ENCODE measurements around the gene NRL.

Gene NRL

DNA sequence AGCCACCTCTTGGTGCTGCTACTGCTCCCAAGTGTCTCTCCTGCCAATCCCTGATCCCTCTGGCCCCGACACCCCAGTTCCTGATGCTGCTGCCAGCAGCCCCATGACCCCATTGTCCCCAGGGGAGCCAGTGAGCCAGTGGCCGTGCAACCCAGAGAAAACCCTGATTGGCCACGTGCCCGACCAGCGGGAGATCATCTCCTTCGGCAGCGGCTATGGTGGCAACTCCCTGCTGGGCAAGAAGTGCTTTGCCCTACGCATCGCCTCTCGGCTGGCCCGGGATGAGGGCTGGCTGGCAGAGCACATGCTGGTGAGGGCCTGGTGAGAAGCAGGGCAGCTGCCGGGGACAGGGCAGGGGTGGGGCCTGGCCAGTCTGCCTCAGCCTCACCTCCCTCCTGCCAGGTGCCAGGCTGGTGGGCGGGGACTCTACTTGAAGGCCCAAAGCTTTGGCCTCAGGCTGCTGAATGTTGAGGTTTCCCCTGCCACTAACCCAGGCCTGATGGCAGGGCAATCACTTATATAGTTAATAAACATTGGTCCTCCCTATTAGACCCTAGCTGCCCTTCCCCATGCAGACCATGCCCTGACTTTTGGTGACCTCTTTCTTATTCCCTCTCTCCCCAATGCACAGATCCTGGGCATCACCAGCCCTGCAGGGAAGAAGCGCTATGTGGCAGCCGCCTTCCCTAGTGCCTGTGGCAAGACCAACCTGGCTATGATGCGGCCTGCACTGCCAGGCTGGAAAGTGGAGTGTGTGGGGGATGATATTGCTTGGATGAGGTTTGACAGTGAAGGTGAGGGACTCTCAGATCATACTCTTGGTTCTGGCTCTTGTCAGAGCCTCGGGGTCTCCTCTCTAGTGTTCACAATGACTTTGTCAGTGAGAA lies 15.6 kb downstream of the NRL start:
- peak; percentile 69 for DNase-seq

DNA sequence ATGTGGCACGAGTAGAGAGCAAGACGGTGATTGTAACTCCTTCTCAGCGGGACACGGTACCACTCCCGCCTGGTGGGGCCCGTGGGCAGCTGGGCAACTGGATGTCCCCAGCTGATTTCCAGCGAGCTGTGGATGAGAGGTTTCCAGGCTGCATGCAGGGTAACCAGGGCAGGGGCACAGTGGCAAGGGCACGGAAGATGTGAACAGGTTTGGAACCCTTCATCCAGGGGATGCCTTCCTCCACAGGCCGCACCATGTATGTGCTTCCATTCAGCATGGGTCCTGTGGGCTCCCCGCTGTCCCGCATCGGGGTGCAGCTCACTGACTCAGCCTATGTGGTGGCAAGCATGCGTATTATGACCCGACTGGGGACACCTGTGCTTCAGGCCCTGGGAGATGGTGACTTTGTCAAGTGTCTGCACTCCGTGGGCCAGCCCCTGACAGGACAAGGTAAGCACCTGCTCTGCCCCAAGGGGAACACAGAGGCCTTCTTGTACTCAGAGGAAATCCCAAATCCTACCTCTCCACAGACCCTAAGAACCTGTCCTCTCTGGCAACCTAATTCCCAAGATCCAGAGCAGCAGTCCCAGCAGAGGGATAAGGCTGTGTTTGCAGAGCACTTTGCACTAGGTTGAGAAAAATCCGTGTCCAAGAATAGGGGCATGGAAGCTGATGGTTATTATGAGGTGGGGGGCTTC lies 16.4 kb downstream of the NRL start:
- no peak for DNase-seq

GRCh38 chr14:24096545-24097181 lies 18.1 kb downstream of the NRL start:
- DNase-seq, result no peak

GRCh38 chr14:24095271-24096068 lies 19.3 kb downstream of the NRL start:
- DNase-seq, result no peak

GRCh38 chr14:24094841-24095270 lies 19.9 kb downstream of the NRL start:
- DNase-seq, result peak; percentile 48

DNA sequence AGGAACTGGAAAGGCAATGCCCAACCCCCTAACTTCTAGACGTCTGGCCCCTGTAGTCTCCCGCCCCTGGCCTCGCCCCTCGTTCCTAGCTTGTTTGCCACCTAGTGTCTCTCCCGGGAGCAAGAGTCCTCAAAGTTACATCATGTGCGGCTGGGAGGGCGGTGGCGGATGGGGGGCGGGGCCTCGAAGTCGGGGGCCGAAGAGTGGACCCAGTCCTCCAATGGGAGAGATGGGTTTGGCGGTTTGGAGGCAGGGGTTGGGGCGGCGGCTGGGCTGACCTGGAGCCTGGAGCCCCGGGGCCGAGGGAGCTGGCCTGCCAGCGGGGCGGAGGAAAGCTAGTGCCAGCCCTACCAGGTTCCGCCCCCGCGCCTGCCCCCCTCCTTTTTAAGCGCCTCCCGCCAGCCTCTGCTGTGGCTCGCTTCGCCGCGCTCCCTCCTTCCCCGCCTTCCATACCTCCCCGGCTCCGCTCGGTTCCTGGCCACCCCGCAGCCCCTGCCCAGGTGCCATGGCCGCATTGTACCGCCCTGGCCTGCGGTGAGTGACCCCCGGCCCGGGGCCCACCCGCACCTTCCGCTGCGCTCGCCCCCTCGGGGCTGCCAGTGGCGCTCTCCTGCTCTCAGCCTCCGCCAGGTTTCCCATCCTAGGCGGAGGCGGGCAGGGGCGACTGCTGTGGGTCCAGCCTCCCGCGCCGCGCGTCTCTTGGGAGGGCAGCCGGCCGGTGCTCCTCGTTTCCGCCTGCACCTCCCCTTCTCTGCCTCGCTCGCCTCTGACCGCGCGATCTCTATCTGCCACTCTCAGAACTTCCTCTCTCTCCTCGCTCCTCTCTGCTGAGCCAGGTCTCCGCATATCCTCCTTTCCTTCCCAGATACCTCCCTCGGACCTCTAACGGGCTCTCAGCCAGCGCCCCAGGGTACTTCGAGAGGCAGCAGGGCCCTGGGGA lies 20.6 kb downstream of the NRL start, which contains the start of gene PCK2:
Gene PCK2 (plus strand): TSS at position 411 of the 940 bp plus-strand sequence. CDS start 95 bp downstream, at position 506.
- DNase-seq, result peak; percentile 82

GRCh38 chr14:24093207-24093900 lies 21.4 kb downstream of the NRL start:
- no peak for DNase-seq

DNA sequence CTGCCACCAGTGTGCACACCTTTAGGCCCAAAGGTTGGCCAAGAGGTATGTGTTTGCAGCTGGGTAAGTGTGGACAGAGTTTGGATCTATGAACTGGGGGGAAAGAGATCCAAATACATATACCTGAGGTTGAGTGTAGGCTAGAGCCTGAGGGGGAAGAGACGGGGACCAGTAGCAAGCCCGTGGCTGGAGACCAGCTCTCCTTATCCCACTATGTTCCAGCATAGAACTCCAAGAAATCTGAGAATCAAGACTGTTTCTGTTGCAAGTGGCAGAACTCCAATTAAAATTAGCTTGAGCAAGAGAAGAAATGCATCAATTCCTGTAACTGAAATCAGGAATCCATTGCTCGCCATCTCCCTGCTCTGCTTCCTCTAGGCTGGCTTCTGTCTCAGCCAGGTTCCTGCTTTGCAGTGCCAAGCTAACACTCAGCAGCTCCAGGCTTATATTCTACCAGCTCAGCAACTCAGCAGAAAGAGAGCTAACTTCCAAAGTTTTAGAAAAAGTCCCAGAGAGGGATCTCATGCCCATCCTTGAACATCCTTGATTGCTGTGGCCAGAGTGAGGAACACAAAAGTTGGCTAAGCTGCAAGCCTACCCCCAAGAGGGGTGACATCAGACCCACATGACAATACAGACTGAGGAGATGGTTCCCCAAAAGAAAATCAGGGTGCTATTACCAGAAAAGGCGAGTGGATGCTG lies 22.1 kb downstream of the NRL start:
- no peak for DNase-seq

DNA sequence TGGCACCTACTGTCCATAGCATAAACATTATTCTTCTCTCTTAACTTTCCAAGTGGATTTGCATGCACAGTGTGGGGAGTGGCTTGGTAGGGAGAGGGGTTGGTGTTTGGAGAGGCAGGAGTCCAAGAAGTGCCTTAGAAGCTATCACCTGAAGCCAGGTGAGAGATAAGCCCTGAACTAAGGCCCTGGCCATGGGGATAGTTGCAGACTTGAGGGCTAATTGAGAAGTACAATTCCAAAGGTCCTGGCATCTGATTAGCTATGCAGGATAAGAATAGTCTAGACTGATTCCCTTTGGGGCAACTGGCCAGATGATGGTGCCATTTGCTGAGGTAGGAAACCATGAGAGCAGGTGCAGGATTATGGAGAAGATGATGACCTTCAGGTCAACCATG lies 22.6 kb downstream of the NRL start:
- no peak for DNase-seq

- DNase-seq, result no peak
Observed at GRCh38 chr14:24089890-24090289, 24.9 kb downstream of the NRL start.

- no peak for DNase-seq
Observed at GRCh38 chr14:24088095-24088494, 26.7 kb downstream of the NRL start.

GRCh38 chr14:24087004-24087403 lies 27.7 kb downstream of the NRL start:
- no peak for DNase-seq

DNA sequence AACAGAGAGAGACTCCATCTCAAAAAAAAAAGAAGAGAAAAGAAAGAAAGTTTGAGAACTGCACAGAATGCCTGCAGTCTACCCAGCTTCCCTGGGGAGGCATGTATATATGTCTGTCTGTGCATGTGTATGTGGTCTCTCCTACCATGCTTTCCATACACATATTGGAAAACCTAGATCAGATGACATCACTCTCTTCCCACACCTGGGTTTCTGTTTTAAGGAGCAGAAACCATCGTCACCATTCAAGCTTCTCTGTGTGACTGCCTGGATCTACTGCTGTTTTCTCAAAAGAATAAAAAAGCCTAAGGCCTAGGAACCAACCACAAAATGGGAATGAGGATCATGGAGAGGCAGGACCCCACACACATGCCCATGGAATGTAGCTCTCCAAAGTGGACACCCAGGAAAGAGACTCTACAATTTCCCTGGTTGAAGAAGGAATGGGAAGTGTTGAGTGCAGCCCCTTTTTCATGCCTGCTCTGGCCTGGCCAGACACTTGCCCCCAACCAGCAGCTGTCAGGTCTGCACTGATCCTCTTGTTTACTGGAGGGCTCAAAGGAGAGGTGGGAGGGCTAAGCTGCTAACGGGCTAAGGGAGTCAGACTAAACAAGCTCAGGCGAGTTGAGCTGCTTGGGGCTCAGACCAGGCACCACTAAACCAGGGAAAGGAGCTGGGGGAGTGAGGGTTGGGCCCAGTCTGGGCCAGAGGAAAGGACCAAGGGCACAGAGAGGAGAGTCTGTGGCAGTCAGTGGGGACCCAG lies 28.4 kb downstream of the NRL start:
- no peak for DNase-seq

GRCh38 chr14:24085215-24085614 lies 29.5 kb downstream of the NRL start:
- DNase-seq, result no peak

DNA sequence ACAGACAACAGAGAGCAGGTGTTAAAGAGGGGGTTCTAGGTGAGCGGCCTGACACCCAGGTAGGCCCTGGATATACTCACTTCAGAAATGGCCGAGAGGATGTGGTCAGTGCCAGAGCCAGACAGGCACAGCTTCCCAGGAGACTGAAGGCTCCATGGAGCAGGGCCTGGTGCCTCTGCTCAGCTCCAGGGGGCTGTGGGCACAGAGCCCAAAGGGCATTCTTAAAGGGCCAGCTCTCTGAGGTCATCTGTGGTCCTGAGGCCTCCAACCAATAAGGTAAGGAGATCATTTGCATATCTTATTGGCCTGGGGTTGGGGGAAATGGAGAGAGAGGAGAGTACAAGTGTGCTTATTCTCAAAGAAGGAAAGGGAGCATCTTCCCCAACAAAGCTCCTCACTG lies 30.3 kb downstream of the NRL start:
- DNase-seq, result no peak

DNA sequence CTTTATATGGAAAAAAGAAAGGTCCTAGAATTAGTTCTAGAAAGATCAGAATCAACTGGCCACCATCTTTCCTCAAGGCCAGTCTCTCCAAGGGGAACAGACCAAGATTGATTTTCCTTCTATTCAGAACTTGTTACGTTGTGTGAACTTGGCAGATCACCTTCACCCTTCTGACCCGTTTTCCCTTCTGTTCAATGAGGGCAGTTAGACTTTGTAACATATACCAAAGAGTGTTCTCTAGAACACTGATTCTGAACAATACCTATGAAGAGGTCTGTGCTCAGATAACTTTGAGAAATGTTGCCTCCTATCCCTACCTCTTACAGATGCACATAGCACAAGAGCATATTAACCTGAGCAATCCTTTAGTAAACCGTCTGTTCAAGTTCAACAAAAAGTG lies 31.3 kb downstream of the NRL start:
- DNase-seq, result no peak

DNA sequence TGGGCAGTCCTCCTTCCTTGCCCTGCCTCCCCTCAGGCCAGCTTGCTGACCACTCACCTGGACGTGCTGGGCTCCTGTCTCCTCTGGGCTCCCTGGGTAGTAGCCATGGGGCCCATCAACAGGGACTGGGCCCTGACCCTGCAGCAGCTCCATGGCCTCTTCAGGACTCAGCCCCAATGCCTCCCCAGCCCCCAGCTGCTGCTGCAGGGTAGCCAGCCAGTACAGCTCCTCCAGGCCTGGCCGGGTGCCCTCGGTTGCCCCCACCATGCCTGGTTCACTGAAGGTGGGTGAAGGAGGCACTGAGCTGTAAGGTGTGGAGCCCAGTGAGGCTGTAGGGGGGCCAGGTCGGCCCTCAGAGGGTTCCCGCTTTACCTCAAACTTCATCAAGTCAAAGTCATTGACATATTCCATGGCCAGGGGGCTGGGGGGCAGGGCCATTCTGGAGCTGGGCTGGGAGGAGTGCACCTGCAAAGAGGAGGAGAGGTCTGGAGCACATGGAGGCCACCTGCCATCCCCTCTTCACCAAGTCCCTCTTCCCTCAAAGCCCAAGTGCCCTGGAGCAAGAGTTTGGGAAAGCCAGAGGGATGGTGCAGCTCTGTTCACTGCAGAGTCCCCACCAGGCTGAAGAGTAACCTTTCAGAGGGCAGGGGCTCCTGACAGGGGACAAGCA lies 32.2 kb downstream of the NRL start:
- DNase-seq, result no peak

DNA sequence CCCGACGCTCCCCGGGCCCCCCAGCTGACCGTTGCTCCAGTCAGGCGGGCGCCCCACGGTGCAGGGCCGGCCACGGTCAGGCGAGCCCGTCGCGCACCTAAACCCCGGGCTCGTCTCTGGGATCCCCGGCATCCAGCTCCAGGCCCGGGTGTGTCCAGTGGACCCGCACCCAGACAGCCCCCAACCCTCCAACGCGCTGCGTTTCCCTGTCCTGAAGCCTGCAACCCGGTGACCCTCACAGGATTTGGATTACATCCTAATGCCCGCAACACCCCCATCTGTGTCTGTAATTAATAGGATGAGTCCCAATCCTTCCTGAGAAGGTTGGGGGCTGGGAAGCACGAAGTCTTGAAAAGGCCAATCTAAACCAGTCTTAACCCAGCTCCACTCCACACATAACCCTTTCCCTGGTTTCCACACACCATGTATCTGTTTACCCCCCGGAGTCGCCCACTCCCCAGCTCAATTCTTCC lies 33.0 kb downstream of the NRL start:
- no peak for DNase-seq
